Heart left ventricle (tissue), 16 donors: Measurements from ENCODE around the gene OXCT2. TPM values are rescaled to one million over a fixed set of nuclear protein-coding genes. Genes with fewer than 3 reads are reported as not detected.

Experiments
- ATAC-seq, 4 donors: fragments of 200-7000 bp; cut with Tn5 transposase; one replicate each; pipeline ENCODE4 v1.9.1; 2020 to 2022; ENCODE audit warnings: moderate library complexity in 4 of 4, mild to moderate bottlenecking in 3 of 4, moderate number of reproducible peaks in 1 of 4
- DNase-seq, 5 donors: peaks; one replicate each; pipeline ENCODE4 v3.0.0-alpha.2; 2020
- H3K27ac ChIP-seq, 12 donors: fragments of 200-600 bp; sonication (generic) in 4 of 12; one replicate each; pipeline versions ENCODE4 v1.5.0 to v1.8.0; 2016 to 2022; ENCODE audit warnings: mild to moderate bottlenecking in 2 of 12
- H3K27me3 ChIP-seq, 9 donors: fragments of 200-600 bp; sonication (generic) in 2 of 9; one replicate each; pipeline versions ENCODE4 v1.5.1 to v1.8.0; 2016 to 2022; ENCODE audit warnings: mild to moderate bottlenecking in 3 of 9
- H3K36me3 ChIP-seq, 9 donors: fragments of 200-600 bp; sonication (generic) in 2 of 9; one replicate each; pipeline versions ENCODE4 v1.5.0 to v1.8.0; 2018 to 2022; ENCODE audit warnings: mild to moderate bottlenecking in 2 of 9
- H3K4me1 ChIP-seq, 12 donors: fragments of 200-600 bp; sonication (generic) in 4 of 12; one replicate each; pipeline versions ENCODE4 v1.5.0 to v1.8.0; 2016 to 2022; ENCODE audit warnings: mild to moderate bottlenecking in 3 of 12
- H3K4me3 ChIP-seq, 12 donors: fragments of 200-600 bp; sonication (generic) in 4 of 12; one replicate each; pipeline versions ENCODE4 v1.5.0 to v1.8.0; 2017 to 2022; ENCODE audit warnings: mild to moderate bottlenecking in 9 of 12, moderate library complexity in 4 of 12
- H3K9me3 ChIP-seq, 12 donors: fragments of 200-600 bp; sonication (generic) in 4 of 12; one replicate each; pipeline versions ENCODE4 v1.5.0 to v1.8.0; 2016 to 2022; ENCODE audit warnings: mild to moderate bottlenecking in 1 of 12
- POLR2A ChIP-seq, 2 donors: fragments of 450-650 bp; IDR thresholded peaks; one replicate each; pipeline ENCODE4 v1.6.1; 2017; ENCODE audit warnings: antibody characterized with exemption in 2 of 2, mild to moderate bottlenecking in 2 of 2, moderate library complexity in 2 of 2
- WGBS, 4 donors: extraction: QIAGEN DNeasy Blood & Tissue Kit in 2 of 4; methylation state at CpG; one replicate each; pipeline versions ENCODE4 v1.1.5 to v1.1.7; 2013 to 2018; 5-methylcytosine and 5-hydroxymethylcytosine counted together
- intact Hi-C, 10 donors: fragments of 100-400 bp; cut with DNase I; formaldehyde crosslinking; loops; one replicate each; pipeline versions ENCODE4 v1.11.1 to v1.14.2; 2022
- polyA plus RNA-seq, 2 donors: library from polyadenylated mRNA; stranded (reverse); fragments of 200-250 nt; gene quantifications; one replicate each; pipeline ENCODE4 v1.2.3, GENCODE V29; 2013
- total RNA-seq, 9 donors: library from RNA; depleted of rRNA in 2 of 9; stranded (reverse); fragments of >200 nt in 2 of 9; fragmentation: NEBNext Ultra II Directional in 3 of 9; extraction: Animal tissue kit (Norgen Biotek cat#: 25700) in 3 of 9; gene quantifications; one replicate each; pipeline versions ENCODE4 v1.1.0 to v1.2.4, GENCODE V29; 2016 to 2023
- TF ChIP-seq, protein P1 (sequence below), 12 donors: fragments of 200-600 bp; sonication (generic) in 4 of 12; IDR thresholded peaks; one replicate each; pipeline versions ENCODE4 v1.5.0 to v1.8.0; 2018 to 2022; ENCODE audit warnings: antibody characterized with exemption in 12 of 12, mild to moderate bottlenecking in 5 of 12
- donor health status: ischemic (EF 13 %, LVEDD 7.1; RV severe dilation, severe dysfunction).
- donor health status: healthy with polysubstance abuse.
- donor health status: DM: no; HTN: yes; CAD: no.
- donor health status: DM: no; HTN: no; CAD: no.
- donor health status: ischemic (EF 25% LVEDD 6.9; RV normal size, moderate dysfunction).
- donor health status: ischemic (EF 25% LVEDD 5.7; RV mildly dilated, moderate dysfunction).
- donor health status: healthy.
- donor health status: DM: yes; HTN: yes; CAD: no.
- donor health status: ischemic (EF 35%, LVEDD 5.7; RV mildly dilated, moderate dysfunction).
- donor health status: nonischemic (EF 11% LVEDD 7.7; RV severe dilation, severe dysfunction).
- donor health status: DM: yes; HTN: yes; CAD: no.
- donor health status: PGD.
- donor health status: ischemic (EF 29% LVEDD 5.4; RV normal size, mild dysfunction).
- donor health status: nonischemic (EF 23%, LVEDD 6.1; RV moderate dilation, normal function).

OXCT2 gene
- total and polyA plus RNA-seq, 11 donors, result 0.75 to 7.5 (median 2.7) TPM

- Histone ChIP-seq H3K9me3 (no peaks in the 10 kb centered on the region), H3K4me3 (no peak overlapping the region), H3K27me3 (no peaks in the 10 kb centered on the region), H3K4me1 (peaks cover 0 to 8% (median 0%) of the 10 kb centered on the region in 12 donors), H3K27ac (no peak overlapping the region), H3K36me3 (peaks cover 0 to 59% (median 49%) of the 10 kb centered on the region in 9 donors)
- ATAC-seq (no peak), DNase-seq (no peak)
- intact Hi-C loops, result loop anchor here in 1 of 10 donors (5.0 kb wide), 1 partner anchor 659 kb away; no protein-coding TSS in a partner anchor
- WGBS, 4 donors, result 92 to 96% (median 96%) methylated on average over 14 to 16 of the region's 16 CpGs
- TF ChIP-seq POLR2A (IDR thresholded peaks at IDR 0.05), result no peak
- TF ChIP-seq, protein P1, sequence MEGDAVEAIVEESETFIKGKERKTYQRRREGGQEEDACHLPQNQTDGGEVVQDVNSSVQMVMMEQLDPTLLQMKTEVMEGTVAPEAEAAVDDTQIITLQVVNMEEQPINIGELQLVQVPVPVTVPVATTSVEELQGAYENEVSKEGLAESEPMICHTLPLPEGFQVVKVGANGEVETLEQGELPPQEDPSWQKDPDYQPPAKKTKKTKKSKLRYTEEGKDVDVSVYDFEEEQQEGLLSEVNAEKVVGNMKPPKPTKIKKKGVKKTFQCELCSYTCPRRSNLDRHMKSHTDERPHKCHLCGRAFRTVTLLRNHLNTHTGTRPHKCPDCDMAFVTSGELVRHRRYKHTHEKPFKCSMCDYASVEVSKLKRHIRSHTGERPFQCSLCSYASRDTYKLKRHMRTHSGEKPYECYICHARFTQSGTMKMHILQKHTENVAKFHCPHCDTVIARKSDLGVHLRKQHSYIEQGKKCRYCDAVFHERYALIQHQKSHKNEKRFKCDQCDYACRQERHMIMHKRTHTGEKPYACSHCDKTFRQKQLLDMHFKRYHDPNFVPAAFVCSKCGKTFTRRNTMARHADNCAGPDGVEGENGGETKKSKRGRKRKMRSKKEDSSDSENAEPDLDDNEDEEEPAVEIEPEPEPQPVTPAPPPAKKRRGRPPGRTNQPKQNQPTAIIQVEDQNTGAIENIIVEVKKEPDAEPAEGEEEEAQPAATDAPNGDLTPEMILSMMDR (IDR thresholded peaks at IDR 0.05), result no peak
These were observed 12.4 kb downstream of the OXCT2 start for GRCh38 chr1:39758556-39759435.

GRCh38 chr1:39757501-39757900 lies 13.6 kb downstream of the OXCT2 start:
- peaks cover 0 to 8% (median 0%) of the 10 kb centered on the region in 12 donors for H3K4me1 ChIP-seq
- H3K4me3 ChIP-seq, result no peak overlapping the region
- TF ChIP-seq, protein P1 (IDR thresholded peaks at IDR 0.05), result no peak
- TF ChIP-seq POLR2A (IDR thresholded peaks at IDR 0.05), result no peak
- no peaks in the 10 kb centered on the region for H3K9me3 ChIP-seq
- DNase-seq (no peak), ATAC-seq (no peak)
- H3K27me3 ChIP-seq, result no peaks in the 10 kb centered on the region
- no peak overlapping the region for H3K27ac ChIP-seq
- 83 to 87% (median 84%) methylated on average over 5 of the region's 5 CpGs for WGBS, 4 donors
- intact Hi-C loops, result loop anchor here in 1 of 10 donors (5.0 kb wide), 1 partner anchor 660 kb away; no protein-coding TSS in a partner anchor
- H3K36me3 ChIP-seq, result peaks cover 0 to 72% (median 62%) of the 10 kb centered on the region in 9 donors

GRCh38 chr1:39755965-39756659 lies 15.0 kb downstream of the OXCT2 start:
- Histone ChIP-seq H3K4me3 (no peak overlapping the region), H3K9me3 (no peaks in the 10 kb centered on the region), H3K27me3 (no peaks in the 10 kb centered on the region), H3K4me1 (peaks cover 0 to 8% (median 0%) of the 10 kb centered on the region in 12 donors), H3K27ac (no peak overlapping the region), H3K36me3 (peaks cover 0 to 86% (median 76%) of the 10 kb centered on the region in 9 donors)
- ATAC-seq (no peak), DNase-seq (no peak)
- intact Hi-C loops, result loop anchor here in 1 of 10 donors (5.0 kb wide), 1 partner anchor 661 kb away; no protein-coding TSS in a partner anchor
- 91 to 95% (median 93%) methylated on average over 8 to 9 of the region's 9 CpGs for WGBS, 4 donors
- TF ChIP-seq, protein P1 (IDR thresholded peaks at IDR 0.05), result no peak
- TF ChIP-seq POLR2A (IDR thresholded peaks at IDR 0.05), result no peak
